Esophagus muscularis mucosa (tissue), 4 donors: Measurements from ENCODE around the gene QSOX2. TPM values are rescaled to one million over a fixed set of nuclear protein-coding genes. Genes with fewer than 3 reads are reported as not detected.

Experiments
- DNase-seq: peaks from one replicate; pipeline ENCODE4 v3.0.0-alpha.2; 2017; ENCODE audit errors: extremely low spot score
- H3K27ac ChIP-seq, 4 donors: fragments of 200-600 bp; sonication (generic); replicated peaks in 1 of 4; 1 replicate in 3 of 4; 2 replicates in 1 of 4; pipeline ENCODE4 v1.5.1; 2016 to 2019; ENCODE audit warnings: mild to moderate bottlenecking in 1 of 4
- H3K27me3 ChIP-seq, 4 donors: fragments of 200-600 bp; sonication (generic); one replicate each; pipeline versions ENCODE4 v1.5.1 to v1.6.0; 2016 to 2019
- H3K36me3 ChIP-seq, 4 donors: fragments of 200-600 bp; sonication (generic); one replicate each; pipeline ENCODE4 v1.5.1; 2016 to 2019
- H3K4me1 ChIP-seq, 4 donors: fragments of 200-600 bp; sonication (generic); one replicate each; pipeline ENCODE4 v1.5.1; 2016 to 2019
- H3K4me3 ChIP-seq, 4 donors: fragments of 200-600 bp; sonication (generic); 1 replicate in 2 of 4; 2 replicates in 2 of 4; pipeline ENCODE4 v1.5.1; 2016 to 2019; ENCODE audit warnings: mild to moderate bottlenecking in 4 of 4, moderate library complexity in 1 of 4
- H3K9me3 ChIP-seq, 4 donors: fragments of 200-600 bp; sonication (generic); 1 replicate in 3 of 4; 2 replicates in 1 of 4; pipeline ENCODE4 v1.5.1; 2016 to 2019
- EP300 ChIP-seq: sonication (generic); formaldehyde crosslinking; IDR thresholded peaks from one replicate; pipeline ENCODE4 v1.6.1; 2017; ENCODE audit warnings: antibody characterized with exemption
- POLR2A ChIP-seq: fragments of 450-650 bp; IDR thresholded peaks from one replicate; pipeline ENCODE4 v1.6.1; 2017; ENCODE audit warnings: antibody characterized with exemption, moderate library complexity, mild to moderate bottlenecking, low read depth
- POLR2AphosphoS5 ChIP-seq, 2 donors: sonication (generic); formaldehyde crosslinking; IDR thresholded peaks; one replicate each; pipeline ENCODE4 v1.6.1; 2017; ENCODE audit warnings: antibody characterized with exemption in 2 of 2
- WGBS: methylation state at CpG from one replicate; pipeline ENCODE4 v1.1.5; 2018; 5-methylcytosine and 5-hydroxymethylcytosine counted together
- intact Hi-C: fragments of 100-400 bp; cut with DNase I; formaldehyde crosslinking; loops from one replicate; pipeline ENCODE4 v1.15.1; 2023
- total RNA-seq, 4 donors: library from RNA; depleted of rRNA; stranded (reverse); fragments of >200 nt; gene quantifications; one replicate each; pipeline versions ENCODE4 v1.1.0 to v1.2.1, GENCODE V29; 2016
- TF ChIP-seq, protein P1 (sequence below), 3 experiments: fragments of 200-600 bp in 2 of 3; fragments of 450-650 bp in 1 of 3; sonication (generic) in 2 of 3; IDR thresholded peaks; one replicate each; pipeline ENCODE4 v1.5.1; 2017 to 2019; ENCODE audit warnings: antibody characterized with exemption in 3 of 3, mild to moderate bottlenecking in 2 of 3, moderate library complexity in 1 of 3

The QSOX2 gene
- total RNA-seq, 4 donors from 2014 or later: 5.4 to 7.6 (median 6.3) TPM

DNA sequence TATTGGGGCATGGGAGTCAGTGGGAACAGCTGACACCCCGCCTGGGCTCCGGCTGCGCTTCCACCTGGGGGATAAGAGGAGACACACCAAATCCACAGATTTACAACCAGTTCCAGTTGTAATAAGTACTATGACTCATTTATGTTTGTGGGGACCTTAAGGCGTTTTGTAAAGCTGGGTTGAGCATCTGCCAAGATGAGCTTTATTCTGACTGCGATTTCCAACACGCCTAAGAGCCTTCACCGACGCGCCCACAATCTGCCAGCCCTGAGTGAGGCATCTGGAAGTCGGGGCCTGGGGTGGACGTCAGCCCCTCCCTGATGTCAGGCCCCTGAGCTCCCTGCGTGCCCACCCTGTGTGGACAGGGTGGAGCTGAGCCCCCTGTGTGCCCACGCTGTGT lies 26.3 kb downstream of the QSOX2 start:
- 97% methylated on average over 10 of the region's 13 CpGs for WGBS
- intact Hi-C loops: no loop called here
- H3K36me3 ChIP-seq: peaks cover 39 to 99% (median 86%) of the 10 kb centered on the region in 4 donors

DNA sequence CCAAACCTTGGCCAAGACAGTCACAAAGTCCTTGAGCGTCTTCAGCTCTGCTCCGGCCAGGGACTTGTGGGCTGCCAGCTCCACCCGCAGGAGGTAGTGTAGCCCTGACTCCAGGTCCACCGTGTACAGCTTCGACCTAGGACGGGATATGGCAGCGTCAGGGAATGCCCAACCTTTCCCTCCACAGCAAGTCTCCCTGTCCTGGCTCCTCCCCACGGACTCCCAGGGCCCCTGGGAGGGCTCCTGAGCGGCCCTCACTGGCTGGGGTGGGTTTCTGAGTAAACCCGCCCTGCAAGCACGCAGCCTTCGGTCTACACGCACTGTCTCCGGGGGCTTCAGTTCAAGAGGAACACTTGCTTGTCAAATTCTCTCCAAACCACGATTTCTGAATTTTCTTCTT lies 26.9 kb downstream of the QSOX2 start:
- intact Hi-C loops: no loop called here
- WGBS: 94% methylated on average over 9 of the region's 15 CpGs
- no peak overlapping the region for H3K27ac ChIP-seq
- H3K4me3 ChIP-seq: no peak overlapping the region
- no peak for DNase-seq
- peaks cover 0 to 4% (median 0%) of the 10 kb centered on the region in 4 donors for H3K9me3 ChIP-seq
- TF ChIP-seq, protein P1, sequence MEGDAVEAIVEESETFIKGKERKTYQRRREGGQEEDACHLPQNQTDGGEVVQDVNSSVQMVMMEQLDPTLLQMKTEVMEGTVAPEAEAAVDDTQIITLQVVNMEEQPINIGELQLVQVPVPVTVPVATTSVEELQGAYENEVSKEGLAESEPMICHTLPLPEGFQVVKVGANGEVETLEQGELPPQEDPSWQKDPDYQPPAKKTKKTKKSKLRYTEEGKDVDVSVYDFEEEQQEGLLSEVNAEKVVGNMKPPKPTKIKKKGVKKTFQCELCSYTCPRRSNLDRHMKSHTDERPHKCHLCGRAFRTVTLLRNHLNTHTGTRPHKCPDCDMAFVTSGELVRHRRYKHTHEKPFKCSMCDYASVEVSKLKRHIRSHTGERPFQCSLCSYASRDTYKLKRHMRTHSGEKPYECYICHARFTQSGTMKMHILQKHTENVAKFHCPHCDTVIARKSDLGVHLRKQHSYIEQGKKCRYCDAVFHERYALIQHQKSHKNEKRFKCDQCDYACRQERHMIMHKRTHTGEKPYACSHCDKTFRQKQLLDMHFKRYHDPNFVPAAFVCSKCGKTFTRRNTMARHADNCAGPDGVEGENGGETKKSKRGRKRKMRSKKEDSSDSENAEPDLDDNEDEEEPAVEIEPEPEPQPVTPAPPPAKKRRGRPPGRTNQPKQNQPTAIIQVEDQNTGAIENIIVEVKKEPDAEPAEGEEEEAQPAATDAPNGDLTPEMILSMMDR (IDR thresholded peaks at IDR 0.05): no peak
- TF ChIP-seq POLR2AphosphoS5 (IDR thresholded peaks at IDR 0.05): no peak
- TF ChIP-seq POLR2A: no peak
- no peak for TF ChIP-seq EP300
- no peaks in the 10 kb centered on the region for H3K4me1 ChIP-seq
- H3K36me3 ChIP-seq: peaks cover 39 to 99% (median 86%) of the 10 kb centered on the region in 4 donors
- no peaks in the 10 kb centered on the region for H3K27me3 ChIP-seq

More for the DNA sequence above, 26.3 kb downstream of the QSOX2 start:
- no peaks in the 10 kb centered on the region for H3K4me1 ChIP-seq
- no peak for DNase-seq
- no peaks in the 10 kb centered on the region for H3K27me3 ChIP-seq
- H3K27ac ChIP-seq: no peak overlapping the region
- TF ChIP-seq, protein P1 (IDR thresholded peaks at IDR 0.05): no peak
- H3K9me3 ChIP-seq: no peaks in the 10 kb centered on the region
- no peak overlapping the region for H3K4me3 ChIP-seq

DNA sequence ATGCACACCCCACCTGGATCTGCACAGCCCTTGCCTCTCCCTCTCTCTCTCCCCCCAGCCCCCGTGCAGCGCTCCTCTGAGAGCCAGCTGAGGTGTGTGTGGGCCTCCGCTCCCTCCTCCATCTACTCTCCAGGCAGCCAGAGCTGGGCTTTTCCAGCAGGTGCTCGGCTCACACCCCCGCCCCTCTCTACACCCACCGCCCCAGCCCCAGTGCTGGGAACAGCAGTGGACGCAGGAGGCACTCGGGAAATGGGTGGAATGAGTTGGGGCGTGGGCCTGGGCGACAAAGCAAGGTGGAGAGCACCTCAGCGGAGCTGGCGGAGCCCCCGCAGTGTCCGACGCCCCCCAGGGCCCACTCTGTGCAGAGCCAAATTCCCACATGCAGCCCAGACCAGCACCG lies 27.3 kb downstream of the QSOX2 start:
- Histone ChIP-seq H3K27ac (no peak overlapping the region), H3K4me3 (no peak overlapping the region), H3K27me3 (no peaks in the 10 kb centered on the region), H3K36me3 (peaks cover 42 to 99% (median 85%) of the 10 kb centered on the region in 4 donors), H3K4me1 (no peaks in the 10 kb centered on the region), H3K9me3 (peaks cover 0 to 5% (median 0%) of the 10 kb centered on the region in 4 donors)
- intact Hi-C loops: no loop called here
- DNase-seq: no peak
- 86% methylated on average over 13 of the region's 16 CpGs for WGBS
- no peak for TF ChIP-seq POLR2AphosphoS5 (IDR thresholded peaks at IDR 0.05)
- no peak for TF ChIP-seq EP300
- no peak for TF ChIP-seq POLR2A
- TF ChIP-seq, protein P1 (IDR thresholded peaks at IDR 0.05): no peak

DNA sequence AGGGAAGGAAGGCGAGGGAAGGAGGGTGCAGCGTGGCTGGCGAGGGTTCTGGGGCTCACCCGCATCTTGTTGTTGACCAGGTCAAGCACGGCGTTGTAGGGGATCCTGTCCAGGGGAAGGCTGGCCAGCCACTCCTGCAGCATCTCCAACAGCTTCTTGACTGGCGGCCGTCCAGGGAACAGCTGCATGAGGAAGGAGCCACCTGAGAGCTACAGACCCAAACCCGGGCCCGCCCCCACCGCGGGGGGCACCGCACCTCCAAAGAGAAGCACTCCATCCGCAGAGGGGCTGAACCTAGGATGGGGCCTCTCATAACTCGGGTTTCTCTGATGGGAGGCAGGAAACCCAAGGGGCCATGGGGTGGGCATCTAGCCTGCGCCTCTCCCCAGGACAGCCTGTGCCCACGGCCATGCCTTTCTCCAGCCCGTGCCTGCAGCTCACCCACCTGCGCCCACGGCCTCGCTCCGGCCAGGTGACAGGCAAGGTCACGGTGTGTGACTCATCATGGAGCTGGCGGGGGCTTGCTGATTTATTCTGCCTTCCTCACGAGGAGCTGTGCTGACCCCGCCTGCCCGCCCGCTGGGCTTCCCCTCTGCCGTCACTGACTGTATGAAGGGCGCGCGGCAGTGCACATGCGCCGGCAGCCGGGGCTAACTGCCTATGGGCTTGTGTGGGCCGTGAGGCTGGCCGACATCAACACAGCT lies 28.9 kb downstream of the QSOX2 start:
- no peak for TF ChIP-seq EP300
- no peak for TF ChIP-seq POLR2AphosphoS5 (IDR thresholded peaks at IDR 0.05)
- no peak for TF ChIP-seq POLR2A
- TF ChIP-seq, protein P1 (IDR thresholded peaks at IDR 0.05): no peak
- Histone ChIP-seq H3K27ac (no peak overlapping the region), H3K36me3 (peaks cover 38 to 99% (median 85%) of the 10 kb centered on the region in 4 donors), H3K4me1 (no peaks in the 10 kb centered on the region), H3K4me3 (no peak overlapping the region), H3K27me3 (no peaks in the 10 kb centered on the region), H3K9me3 (peaks cover 0 to 5% (median 0%) of the 10 kb centered on the region in 4 donors)
- intact Hi-C loops: no loop called here
- 88% methylated on average over 22 of the region's 37 CpGs for WGBS
- no peak for DNase-seq

DNA sequence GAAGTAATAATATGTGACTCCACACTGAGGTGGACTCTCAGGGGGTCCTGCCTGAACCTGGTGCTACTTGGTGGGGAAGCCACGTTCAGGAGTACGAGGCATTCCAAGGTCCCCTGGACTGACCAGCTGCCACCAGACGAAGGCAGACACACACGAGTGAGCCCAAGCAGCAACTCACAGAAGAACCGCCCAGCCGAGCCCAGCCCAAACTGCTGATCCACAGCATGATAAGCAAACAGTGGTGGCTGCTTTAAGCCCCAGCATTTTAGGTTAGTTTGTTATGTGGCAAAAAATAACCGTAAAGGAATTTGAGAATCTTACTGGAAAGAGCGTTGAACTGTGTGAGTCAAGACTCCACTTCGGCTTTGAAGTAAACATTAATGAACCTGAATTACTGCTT lies 31.9 kb downstream of the QSOX2 start:
- TF ChIP-seq POLR2AphosphoS5 (IDR thresholded peaks at IDR 0.05): no peak
- no peak for TF ChIP-seq EP300
- no peak for TF ChIP-seq POLR2A
- TF ChIP-seq, protein P1 (IDR thresholded peaks at IDR 0.05): no peak
- intact Hi-C loops: no loop called here
- no peak for DNase-seq
- peaks cover 37 to 98% (median 87%) of the 10 kb centered on the region in 4 donors for H3K36me3 ChIP-seq
- peaks cover 0 to 5% (median 0%) of the 10 kb centered on the region in 4 donors for H3K9me3 ChIP-seq
- 100% methylated on average over 3 of the region's 9 CpGs for WGBS
- no peaks in the 10 kb centered on the region for H3K27me3 ChIP-seq
- no peak overlapping the region for H3K4me3 ChIP-seq
- no peak overlapping the region for H3K27ac ChIP-seq
- no peaks in the 10 kb centered on the region for H3K4me1 ChIP-seq
